Measurements from ENCODE around the gene SERPINB1.

GRCh38 chr6:2802521-2803060, 39.1 kb downstream of the SERPINB1 start:
- no peak for TF ChIP-seq TAF1 (IDR thresholded peaks at IDR 0.05; ENCODE audit: borderline replicate concordance, low read depth, low read length)
- TF ChIP-seq POLR2A (IDR thresholded peaks at IDR 0.05; ENCODE audit: low read depth, low read length): no peak
